Neutrophil (primary cell): Measurements from ENCODE around the gene FASTKD3.
A peak's percentile ranks its signal among the peaks of the same experiment; 100 is the strongest.

Source experiments
- H3K27ac ChIP-seq: fragments of 200-600 bp; sonication (generic); 2 replicates; pipeline ENCODE4 v1.5.1; 2016; ENCODE audit warnings: mild to moderate bottlenecking, moderate library complexity
- H3K27me3 ChIP-seq: fragments of 200-600 bp; sonication (generic); 2 replicates; pipeline ENCODE4 v1.6.0; 2016; ENCODE audit warnings: mild to moderate bottlenecking
- H3K36me3 ChIP-seq: fragments of 200-600 bp; sonication (generic); 2 replicates; pipeline ENCODE4 v1.5.1; 2017
- H3K4me1 ChIP-seq, 2 experiments: fragments of 200-600 bp in 1 of 2; sonication (generic) in 1 of 2; 1 replicate in 1 of 2; 2 replicates in 1 of 2; pipeline versions ENCODE4 v1.5.1 to v1.6.1; 2013 to 2016; ENCODE audit warnings: low read depth in 1 of 2, low read length in 1 of 2, mild to moderate bottlenecking in 1 of 2, moderate library complexity in 1 of 2; ENCODE audit not compliant: control insufficient read depth in 1 of 2, insufficient read depth in 1 of 2
- H3K4me3 ChIP-seq, 2 experiments: fragments of 200-600 bp in 1 of 2; sonication (generic) in 1 of 2; 1 replicate in 1 of 2; 2 replicates in 1 of 2; pipeline ENCODE4 v1.5.1; 2013 to 2016; ENCODE audit warnings: low read depth in 1 of 2, low read length in 1 of 2, mild to moderate bottlenecking in 1 of 2, moderate library complexity in 1 of 2
- H3K9me3 ChIP-seq: fragments of 200-600 bp; sonication (generic); 2 replicates; pipeline ENCODE4 v1.5.1; 2016
- TF ChIP-seq, protein P1 (sequence below): fragments of 200-600 bp; sonication (generic); IDR thresholded peaks from 2 replicates; pipeline ENCODE4 v1.5.1; 2016; ENCODE audit warnings: antibody characterized with exemption

FASTKD3 gene

DNA sequence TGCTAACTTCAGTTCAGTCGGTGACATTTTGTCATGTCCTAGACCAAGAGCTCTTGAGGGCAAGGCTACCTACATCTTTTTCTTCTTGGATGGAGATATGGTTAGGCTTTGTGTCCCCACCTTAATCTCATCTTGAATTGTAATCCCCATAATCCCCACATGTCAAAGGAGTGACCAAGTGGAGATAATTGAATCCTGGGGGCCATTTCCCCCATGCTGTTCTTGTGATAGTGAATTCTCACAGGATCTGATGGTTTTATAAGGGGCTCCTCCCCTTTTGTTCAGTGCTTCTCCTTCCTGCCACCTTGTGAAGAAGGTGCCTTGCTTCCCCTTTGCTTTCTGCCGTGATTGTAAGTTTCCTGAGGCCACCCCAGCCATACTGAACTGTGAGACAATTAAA lies 15.8 kb downstream of the FASTKD3 start:
- Histone ChIP-seq H3K4me1 (peaks cover 0 to 15% of the 10 kb centered on the region in 2 experiments), H3K27ac (no peak overlapping the region), H3K9me3 (no peaks in the 10 kb centered on the region), H3K27me3 (peaks cover 61% of the 10 kb centered on the region), H3K36me3 (peaks cover under 1% of the 10 kb centered on the region), H3K4me3 (no peak overlapping the region)
- TF ChIP-seq, protein P1, sequence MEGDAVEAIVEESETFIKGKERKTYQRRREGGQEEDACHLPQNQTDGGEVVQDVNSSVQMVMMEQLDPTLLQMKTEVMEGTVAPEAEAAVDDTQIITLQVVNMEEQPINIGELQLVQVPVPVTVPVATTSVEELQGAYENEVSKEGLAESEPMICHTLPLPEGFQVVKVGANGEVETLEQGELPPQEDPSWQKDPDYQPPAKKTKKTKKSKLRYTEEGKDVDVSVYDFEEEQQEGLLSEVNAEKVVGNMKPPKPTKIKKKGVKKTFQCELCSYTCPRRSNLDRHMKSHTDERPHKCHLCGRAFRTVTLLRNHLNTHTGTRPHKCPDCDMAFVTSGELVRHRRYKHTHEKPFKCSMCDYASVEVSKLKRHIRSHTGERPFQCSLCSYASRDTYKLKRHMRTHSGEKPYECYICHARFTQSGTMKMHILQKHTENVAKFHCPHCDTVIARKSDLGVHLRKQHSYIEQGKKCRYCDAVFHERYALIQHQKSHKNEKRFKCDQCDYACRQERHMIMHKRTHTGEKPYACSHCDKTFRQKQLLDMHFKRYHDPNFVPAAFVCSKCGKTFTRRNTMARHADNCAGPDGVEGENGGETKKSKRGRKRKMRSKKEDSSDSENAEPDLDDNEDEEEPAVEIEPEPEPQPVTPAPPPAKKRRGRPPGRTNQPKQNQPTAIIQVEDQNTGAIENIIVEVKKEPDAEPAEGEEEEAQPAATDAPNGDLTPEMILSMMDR, result no peak

DNA sequence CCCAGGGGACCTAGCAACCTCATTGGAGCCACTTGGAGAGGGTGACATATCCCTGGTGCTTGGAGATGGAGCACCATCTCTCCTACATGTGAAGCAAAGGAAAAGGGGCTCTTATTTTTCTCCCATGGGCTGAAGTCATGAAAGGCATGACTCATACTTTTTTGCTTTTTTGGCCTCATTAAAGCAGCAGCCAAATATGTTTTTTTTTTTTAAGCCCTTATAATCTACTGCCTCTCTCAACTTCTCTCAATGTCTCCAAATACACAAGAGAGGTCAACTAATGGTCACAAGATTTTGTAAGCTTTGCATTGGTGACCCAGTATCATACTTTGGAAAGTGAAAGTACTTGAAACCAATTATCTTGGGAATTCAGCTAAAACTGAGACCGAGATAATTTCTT lies 16.3 kb downstream of the FASTKD3 start:
- TF ChIP-seq, protein P1, result no peak
- no peaks in the 10 kb centered on the region for H3K9me3 ChIP-seq
- peaks cover 0 to 15% of the 10 kb centered on the region in 2 experiments for H3K4me1 ChIP-seq
- H3K27me3 ChIP-seq, result peaks cover 65% of the 10 kb centered on the region
- no peak overlapping the region for H3K4me3 ChIP-seq
- no peaks in the 10 kb centered on the region for H3K36me3 ChIP-seq
- no peak overlapping the region for H3K27ac ChIP-seq

DNA sequence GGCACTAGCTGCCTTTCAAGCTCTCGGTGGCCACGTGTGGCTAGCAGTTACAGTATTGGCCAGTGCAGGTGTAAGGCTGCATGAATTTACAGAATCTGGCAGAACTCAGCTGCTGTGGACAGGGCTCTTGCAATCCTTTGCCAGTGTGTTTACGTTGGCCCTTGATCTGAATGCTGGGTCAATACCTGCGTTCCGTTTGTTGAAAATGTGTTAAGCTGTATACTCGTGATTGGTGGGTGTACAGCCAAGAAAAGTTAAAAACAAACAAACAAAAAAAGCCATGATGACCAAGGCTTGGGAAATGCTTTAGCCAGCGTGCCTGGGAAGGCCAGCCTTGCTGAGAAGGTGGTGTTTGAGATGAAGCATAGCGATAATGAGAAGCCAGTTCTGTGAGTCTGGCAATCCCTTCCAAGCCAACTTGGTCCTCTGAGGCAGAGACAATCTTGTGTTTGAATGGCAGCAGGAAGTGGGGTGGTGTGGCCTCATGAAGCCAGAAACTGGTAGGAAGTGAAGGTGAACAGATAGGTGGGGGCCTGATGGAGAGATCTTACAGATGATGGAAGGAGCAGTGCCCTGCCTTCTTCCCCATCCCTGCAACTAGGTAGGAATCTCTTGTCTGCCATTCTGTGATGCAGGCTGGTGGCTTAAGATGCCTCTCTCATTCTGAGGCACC lies 17.1 kb downstream of the FASTKD3 start:
- no peak overlapping the region for H3K27ac ChIP-seq
- H3K9me3 ChIP-seq, result no peaks in the 10 kb centered on the region
- peaks cover 0 to 15% of the 10 kb centered on the region in 2 experiments for H3K4me1 ChIP-seq
- H3K27me3 ChIP-seq, result peaks cover 73% of the 10 kb centered on the region
- TF ChIP-seq, protein P1, result no peak
- no peak overlapping the region for H3K4me3 ChIP-seq
- H3K36me3 ChIP-seq, result no peaks in the 10 kb centered on the region

DNA sequence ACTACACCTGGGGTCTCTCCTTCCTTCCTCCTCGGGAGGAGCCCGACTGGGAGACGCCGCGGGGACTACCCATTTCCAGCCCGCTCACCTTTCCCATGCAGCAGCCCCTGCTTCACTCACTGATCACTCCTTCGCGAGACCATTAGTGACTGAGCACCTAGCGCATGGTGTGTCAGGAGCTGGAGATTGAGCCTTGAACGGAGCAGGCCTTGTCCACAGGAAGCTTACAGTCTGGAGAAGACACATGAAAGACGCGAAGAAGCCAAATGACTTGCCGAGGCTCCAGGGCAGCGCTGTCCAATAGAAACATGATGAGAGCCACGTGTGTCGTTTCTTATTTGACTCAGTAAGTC lies 17.6 kb downstream of the FASTKD3 start:
- Histone ChIP-seq H3K36me3 (no peaks in the 10 kb centered on the region), H3K9me3 (no peaks in the 10 kb centered on the region), H3K4me3 (peak overlapping the region; percentile 20 to 48), H3K27ac (no peak overlapping the region), H3K27me3 (peaks cover 78% of the 10 kb centered on the region), H3K4me1 (peaks cover 0 to 15% of the 10 kb centered on the region in 2 experiments)
- TF ChIP-seq, protein P1, result no peak

DNA sequence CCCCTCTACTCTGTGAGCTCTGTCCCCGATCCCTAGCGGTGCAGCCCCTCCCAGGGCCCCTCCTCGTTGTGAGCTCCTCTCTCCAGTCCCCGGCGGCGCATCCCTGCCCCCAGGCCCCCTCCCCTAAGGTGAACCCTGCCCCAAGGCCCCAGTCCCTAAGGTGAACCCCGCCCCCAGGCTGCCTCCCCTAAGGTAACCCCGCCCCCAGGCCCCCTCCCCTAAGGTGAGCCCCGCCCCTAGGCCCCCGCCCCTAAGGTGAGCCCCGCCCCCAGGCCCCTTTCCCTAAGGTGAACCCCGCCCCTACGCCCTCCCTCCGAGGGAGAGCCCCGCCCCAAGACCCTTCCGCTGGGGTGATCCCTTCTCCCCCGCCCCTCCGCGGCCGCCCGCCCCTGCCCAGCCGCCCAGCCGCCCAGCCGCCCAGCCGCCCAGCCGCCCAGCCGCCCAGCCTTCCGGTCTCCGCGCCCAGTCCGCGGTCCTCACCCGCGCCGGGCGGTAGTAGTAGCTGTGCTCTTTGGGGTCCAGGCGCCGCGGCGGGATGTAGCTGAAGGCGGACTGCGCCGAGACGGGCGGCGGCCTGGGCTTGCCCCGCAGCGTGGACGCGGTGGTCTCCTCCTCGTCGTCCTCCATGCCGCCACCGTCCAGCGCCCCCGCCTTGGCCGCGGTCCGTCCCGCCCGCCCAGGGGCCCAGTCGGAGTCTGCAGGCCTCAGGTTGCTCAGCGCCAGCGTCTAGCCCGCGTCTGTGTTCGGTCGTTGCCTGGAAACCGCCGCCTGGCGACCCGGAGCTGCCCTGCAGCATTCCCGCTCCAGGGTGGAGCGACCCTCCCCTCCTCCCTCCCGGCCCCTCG lies 18.2 kb downstream of the FASTKD3 start, which contains the start of gene CFAP90:
Gene CFAP90, minus strand, starts transcription at position 739 of the 845 bp plus-strand sequence. Its CDS starts 112 bp downstream, at position 627.
- H3K4me3 ChIP-seq, result peak within 1 kb of the TSS; percentile 20 to 48
- TF ChIP-seq, protein P1, result no peak
- H3K4me1 ChIP-seq, result peaks cover 0 to 15% of the 10 kb centered on the region in 2 experiments
- H3K27me3 ChIP-seq, result peaks cover 84% of the 10 kb centered on the region
- no peaks in the 10 kb centered on the region for H3K9me3 ChIP-seq
- H3K27ac ChIP-seq, result no peak within 1 kb of the TSS
- no peaks in the 10 kb centered on the region for H3K36me3 ChIP-seq
